Activated CD8-positive, alpha-beta T cell treated with anti-CD3 and anti-CD28 coated beads for 36 hours (primary cell): ENCODE data around the gene CHN1. TPM values are rescaled to one million over a fixed set of nuclear protein-coding genes. Genes with fewer than 3 reads are reported as not detected.
A peak's percentile ranks its signal among the peaks of the same experiment; 100 is the strongest.

Experiments
- ATAC-seq: fragments of 200-7000 bp; cut with Tn5 transposase; one replicate; pipeline ENCODE4 v1.10.0; 2021; ENCODE audit warnings: mild to moderate bottlenecking, moderate library complexity
- CTCF ChIA-PET: fragments of 350-600 bp; sonication (Branson Sonifier 250); formaldehyde crosslinking; loops from one replicate; lab custom pipeline; 2021; ENCODE audit warnings: antibody characterized with exemption; lab: Charles Lee
- POLR2A ChIA-PET: fragments of 350-600 bp; sonication (Branson Sonifier 250); formaldehyde crosslinking; loops from one replicate; lab custom pipeline; 2021; ENCODE audit warnings: antibody characterized with exemption; lab: Charles Lee
- DNase-seq: peaks from one replicate; pipeline ENCODE4 v3.0.0-alpha.2; 2020
- H3K27ac Mint-ChIP-seq: one replicate; pipeline ENCODE4 v1.8.0; 2021; ENCODE audit warnings: mild to moderate bottlenecking, mixed read lengths
- H3K27me3 Mint-ChIP-seq: one replicate; pipeline ENCODE4 v1.8.0; 2021; ENCODE audit warnings: mixed read lengths
- H3K36me3 Mint-ChIP-seq: one replicate; pipeline ENCODE4 v1.8.0; 2021; ENCODE audit warnings: low read depth, mixed read lengths
- H3K4me1 Mint-ChIP-seq: one replicate; pipeline ENCODE4 v1.8.0; 2021; ENCODE audit warnings: low read depth, mixed read lengths
- H3K4me3 Mint-ChIP-seq: one replicate; pipeline ENCODE4 v1.8.0; 2021; ENCODE audit warnings: mild to moderate bottlenecking, moderate library complexity, mixed read lengths
- H3K9me3 Mint-ChIP-seq: one replicate; pipeline ENCODE4 v1.8.0; 2021; ENCODE audit warnings: mixed read lengths
- intact Hi-C: fragments of 100-400 bp; cut with micrococcal nuclease; formaldehyde crosslinking; loops from one replicate; pipeline ENCODE4 v1.10.0; 2022
- total RNA-seq, 2 experiments: library from RNA; stranded (reverse); gene quantifications; one replicate each; pipeline ENCODE4 v1.2.3, GENCODE V29; 2021
- TF ChIP-seq, protein P1 (sequence below): fragments of 200-600 bp; IDR thresholded peaks from one replicate; pipeline ENCODE4 v1.8.0; 2022; ENCODE audit warnings: antibody characterized with exemption, mild to moderate bottlenecking

The CHN1 gene
- total RNA-seq, 2 experiments from 2014 or later = 2.9 to 3.0 TPM

DNA sequence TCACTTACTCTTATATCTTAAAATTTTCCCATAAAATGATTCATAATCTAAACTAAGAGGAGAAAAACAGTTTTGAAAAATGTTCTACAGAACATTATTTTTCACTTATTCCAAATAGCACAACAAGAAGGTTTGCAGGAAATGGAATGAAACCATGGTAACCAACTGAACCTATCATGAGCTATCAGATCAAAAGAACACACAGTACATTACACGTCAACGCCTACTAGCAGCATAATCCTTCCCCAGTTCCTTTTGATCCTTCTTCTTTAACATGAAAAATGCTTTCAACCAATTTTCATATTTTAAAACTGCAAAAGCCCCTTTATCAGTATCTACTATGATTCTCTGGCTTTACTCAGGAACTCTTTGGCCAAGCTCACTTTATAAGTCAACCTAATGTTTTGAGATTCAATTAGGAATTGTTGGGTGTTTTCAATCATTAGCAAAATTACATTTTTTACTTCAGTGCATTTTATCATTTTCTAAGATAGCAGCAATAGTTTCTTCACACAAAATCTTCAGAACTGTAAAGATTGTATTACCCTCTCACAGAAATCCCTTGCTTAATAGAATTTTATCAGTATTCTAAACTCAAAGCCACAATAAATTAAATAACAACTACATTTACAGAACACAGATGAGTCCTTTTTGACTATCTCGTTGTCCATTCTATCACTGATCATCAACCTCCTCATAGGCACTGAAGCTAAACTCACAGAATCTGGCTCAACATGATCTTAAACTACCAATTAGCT, 102.5 kb downstream of the CHN1 start:
- POLR2A ChIA-PET = no interaction called here
- Mint-ChIP-seq H3K4me1 (peaks cover 24% of the 10 kb centered on the region), H3K36me3 (no peaks in the 10 kb centered on the region), H3K4me3 (no peak overlapping the region), H3K27ac (no peak overlapping the region), H3K9me3 (no peaks in the 10 kb centered on the region), H3K27me3 (no peaks in the 10 kb centered on the region)
- DNase-seq (no peak), ATAC-seq (peak; percentile 70)
- intact Hi-C loops = no loop called here
- CTCF ChIA-PET = interaction anchor here (1.1 to 3.0 kb wide), 4 partner anchors 16 to 154 kb away, joined by 3 to 18 read pairs (median 6); no protein-coding TSS in a partner anchor
- TF ChIP-seq, protein P1, sequence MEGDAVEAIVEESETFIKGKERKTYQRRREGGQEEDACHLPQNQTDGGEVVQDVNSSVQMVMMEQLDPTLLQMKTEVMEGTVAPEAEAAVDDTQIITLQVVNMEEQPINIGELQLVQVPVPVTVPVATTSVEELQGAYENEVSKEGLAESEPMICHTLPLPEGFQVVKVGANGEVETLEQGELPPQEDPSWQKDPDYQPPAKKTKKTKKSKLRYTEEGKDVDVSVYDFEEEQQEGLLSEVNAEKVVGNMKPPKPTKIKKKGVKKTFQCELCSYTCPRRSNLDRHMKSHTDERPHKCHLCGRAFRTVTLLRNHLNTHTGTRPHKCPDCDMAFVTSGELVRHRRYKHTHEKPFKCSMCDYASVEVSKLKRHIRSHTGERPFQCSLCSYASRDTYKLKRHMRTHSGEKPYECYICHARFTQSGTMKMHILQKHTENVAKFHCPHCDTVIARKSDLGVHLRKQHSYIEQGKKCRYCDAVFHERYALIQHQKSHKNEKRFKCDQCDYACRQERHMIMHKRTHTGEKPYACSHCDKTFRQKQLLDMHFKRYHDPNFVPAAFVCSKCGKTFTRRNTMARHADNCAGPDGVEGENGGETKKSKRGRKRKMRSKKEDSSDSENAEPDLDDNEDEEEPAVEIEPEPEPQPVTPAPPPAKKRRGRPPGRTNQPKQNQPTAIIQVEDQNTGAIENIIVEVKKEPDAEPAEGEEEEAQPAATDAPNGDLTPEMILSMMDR = no peak

DNA sequence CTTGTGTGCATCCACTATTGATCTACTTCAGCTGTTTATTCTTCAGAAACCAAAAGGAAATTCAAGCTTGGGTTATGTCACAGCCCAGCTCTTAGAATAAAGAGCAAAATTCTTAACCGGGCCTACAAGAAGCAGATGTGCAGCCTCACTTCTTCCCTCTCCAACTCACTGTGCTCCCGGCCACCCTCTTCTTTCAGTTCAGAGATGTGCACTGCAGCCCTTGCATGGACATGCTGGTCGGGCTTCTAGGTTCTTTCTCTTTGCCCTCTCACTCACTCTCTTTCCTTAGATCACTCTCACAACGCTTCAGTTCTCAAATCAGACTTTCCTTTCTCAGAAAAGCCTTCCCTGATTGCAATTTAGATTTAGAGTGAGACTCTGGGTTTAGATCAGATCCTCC, 104.1 kb downstream of the CHN1 start:
- peak overlapping the region; percentile 47 for H3K27ac Mint-ChIP-seq
- H3K36me3 Mint-ChIP-seq = no peaks in the 10 kb centered on the region
- H3K9me3 Mint-ChIP-seq = no peaks in the 10 kb centered on the region
- peak overlapping the region; percentile 9 for H3K4me3 Mint-ChIP-seq
- H3K4me1 Mint-ChIP-seq = peaks cover 24% of the 10 kb centered on the region
- intact Hi-C loops = no loop called here
- ATAC-seq = no peak
- ChIA-PET CTCF (interaction anchor here (1.2 to 3.0 kb wide), 3 partner anchors 11 to 152 kb away, joined by 3 to 18 read pairs (median 10); no protein-coding TSS in a partner anchor), POLR2A (no interaction called here)
- H3K27me3 Mint-ChIP-seq = no peaks in the 10 kb centered on the region
- TF ChIP-seq, protein P1 = no peak
- DNase-seq = no peak

DNA sequence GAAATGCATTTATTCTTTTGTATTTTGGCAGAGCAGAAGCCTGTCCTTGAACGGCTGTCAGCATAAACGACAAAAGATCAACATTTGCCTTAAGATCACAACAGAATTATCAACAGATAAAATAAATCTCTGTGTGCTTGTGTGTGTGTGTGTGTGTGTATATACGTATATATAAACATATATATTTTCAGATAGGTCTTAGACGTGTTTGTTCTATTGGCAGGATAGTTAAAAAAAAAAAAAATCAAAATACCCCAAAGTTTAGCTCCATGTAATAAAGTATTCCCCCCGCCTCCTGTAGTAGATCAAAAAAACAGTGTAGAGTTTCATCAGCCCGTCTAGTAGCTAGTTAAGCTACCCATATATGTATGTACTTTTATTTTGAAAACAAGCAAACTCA, 107.9 kb downstream of the CHN1 start:
- Mint-ChIP-seq H3K27me3 (no peaks in the 10 kb centered on the region), H3K4me1 (peaks cover 16% of the 10 kb centered on the region), H3K9me3 (no peaks in the 10 kb centered on the region), H3K36me3 (no peaks in the 10 kb centered on the region), H3K27ac (no peak overlapping the region), H3K4me3 (no peak overlapping the region)
- ATAC-seq = no peak
- CTCF ChIA-PET = no interaction called here
- no peak for DNase-seq
- intact Hi-C loops = no loop called here
- TF ChIP-seq, protein P1 = no peak
- POLR2A ChIA-PET = no interaction called here

DNA sequence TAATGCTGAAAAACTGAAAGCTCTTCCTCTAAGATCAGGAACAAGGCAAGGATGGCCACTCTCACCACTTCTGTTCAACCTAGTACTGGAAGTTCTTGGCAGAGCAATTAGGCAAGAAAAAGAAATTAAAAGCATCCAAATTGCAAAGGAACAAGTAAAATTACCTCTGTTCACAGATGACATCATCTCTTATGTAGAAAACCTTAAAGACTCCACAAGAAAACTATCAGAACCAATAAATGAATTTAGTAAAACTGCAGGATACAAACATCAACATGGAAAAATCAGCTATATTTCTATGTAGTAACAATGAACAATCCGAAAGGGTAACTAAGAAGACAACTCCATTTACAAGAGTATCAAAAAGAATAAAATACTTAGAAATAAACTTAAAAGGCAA, 112.2 kb downstream of the CHN1 start:
- POLR2A ChIA-PET = no interaction called here
- intact Hi-C loops = no loop called here

DNA sequence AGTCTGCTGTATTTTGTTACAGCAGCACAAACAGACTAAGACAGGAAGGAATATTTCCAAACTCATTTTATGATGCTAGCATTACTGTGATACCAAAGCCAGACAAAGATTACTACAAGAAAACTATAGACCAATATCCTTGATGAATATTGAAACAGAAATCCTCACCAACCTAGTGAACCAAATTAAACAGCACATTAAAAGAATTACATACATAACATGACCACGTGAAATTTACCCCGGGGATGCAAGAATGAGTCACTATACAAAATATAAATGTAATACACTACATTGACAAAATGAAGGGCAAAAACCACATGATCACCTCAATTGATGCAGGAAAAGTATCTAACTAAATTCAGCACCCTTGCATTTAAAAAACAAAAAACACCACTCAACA, 112.6 kb downstream of the CHN1 start:
- intact Hi-C loops = no loop called here
- peaks cover 4% of the 10 kb centered on the region for H3K4me1 Mint-ChIP-seq
- ChIA-PET POLR2A (no interaction called here), CTCF (no interaction called here)
- ATAC-seq (no peak), DNase-seq (no peak)
- H3K36me3 Mint-ChIP-seq = no peaks in the 10 kb centered on the region
- TF ChIP-seq, protein P1 = no peak
- H3K27ac Mint-ChIP-seq = no peak overlapping the region
- H3K4me3 Mint-ChIP-seq = no peak overlapping the region
- no peaks in the 10 kb centered on the region for H3K27me3 Mint-ChIP-seq
- no peaks in the 10 kb centered on the region for H3K9me3 Mint-ChIP-seq

More for the DNA sequence above, 112.2 kb downstream of the CHN1 start:
- Mint-ChIP-seq H3K4me3 (no peak overlapping the region), H3K4me1 (peaks cover 4% of the 10 kb centered on the region), H3K27me3 (no peaks in the 10 kb centered on the region), H3K36me3 (no peaks in the 10 kb centered on the region), H3K27ac (no peak overlapping the region), H3K9me3 (no peaks in the 10 kb centered on the region)
- no peak for DNase-seq
- TF ChIP-seq, protein P1 = no peak
- CTCF ChIA-PET = interaction anchor here (1.0 kb wide), 1 partner anchor 144 kb away, joined by 4 read pairs; no protein-coding TSS in a partner anchor
- no peak for ATAC-seq
